ENCODE measurements around the gene HACD4. TPM values are rescaled to one million over a fixed set of nuclear protein-coding genes. Genes with fewer than 3 reads are reported as not detected.

The HACD4 gene
- total and polyA plus RNA-seq, 8 donors, result 0.09 to 1.7 (median 0.28) TPM

DNA sequence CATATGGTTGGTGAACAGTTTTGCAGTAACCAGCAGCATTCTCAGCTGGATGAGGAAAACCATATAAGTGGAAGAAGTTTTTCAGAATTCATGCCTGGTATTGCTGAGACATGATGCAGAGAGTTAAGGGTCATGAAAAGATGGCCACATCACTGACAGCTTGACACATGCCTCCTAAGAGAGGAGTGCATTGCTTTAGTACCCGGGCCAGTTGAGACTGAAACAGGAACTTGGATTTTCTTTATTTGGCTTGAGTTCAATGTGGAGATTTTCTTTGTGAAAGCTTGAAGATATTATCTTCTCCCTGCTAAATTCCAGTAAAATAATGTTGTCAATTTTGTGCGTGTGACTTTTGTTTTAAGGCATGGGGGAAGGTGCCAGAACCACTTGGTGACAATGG lies 35.8 kb downstream of the HACD4 start:
- Histone ChIP-seq H3K27ac (no peak overlapping the region), H3K4me3 (no peak overlapping the region), H3K9me3 (no peaks in the 10 kb centered on the region), H3K27me3 (no peaks in the 10 kb centered on the region), H3K36me3 (peaks cover 0 to 4% (median 2%) of the 10 kb centered on the region in 3 donors), H3K4me1 (no peaks in the 10 kb centered on the region)
- intact Hi-C loops (cut with DNase I), result no loop called here
- no peak for ATAC-seq
- TF ChIP-seq, protein P1, sequence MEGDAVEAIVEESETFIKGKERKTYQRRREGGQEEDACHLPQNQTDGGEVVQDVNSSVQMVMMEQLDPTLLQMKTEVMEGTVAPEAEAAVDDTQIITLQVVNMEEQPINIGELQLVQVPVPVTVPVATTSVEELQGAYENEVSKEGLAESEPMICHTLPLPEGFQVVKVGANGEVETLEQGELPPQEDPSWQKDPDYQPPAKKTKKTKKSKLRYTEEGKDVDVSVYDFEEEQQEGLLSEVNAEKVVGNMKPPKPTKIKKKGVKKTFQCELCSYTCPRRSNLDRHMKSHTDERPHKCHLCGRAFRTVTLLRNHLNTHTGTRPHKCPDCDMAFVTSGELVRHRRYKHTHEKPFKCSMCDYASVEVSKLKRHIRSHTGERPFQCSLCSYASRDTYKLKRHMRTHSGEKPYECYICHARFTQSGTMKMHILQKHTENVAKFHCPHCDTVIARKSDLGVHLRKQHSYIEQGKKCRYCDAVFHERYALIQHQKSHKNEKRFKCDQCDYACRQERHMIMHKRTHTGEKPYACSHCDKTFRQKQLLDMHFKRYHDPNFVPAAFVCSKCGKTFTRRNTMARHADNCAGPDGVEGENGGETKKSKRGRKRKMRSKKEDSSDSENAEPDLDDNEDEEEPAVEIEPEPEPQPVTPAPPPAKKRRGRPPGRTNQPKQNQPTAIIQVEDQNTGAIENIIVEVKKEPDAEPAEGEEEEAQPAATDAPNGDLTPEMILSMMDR (IDR thresholded peaks at IDR 0.05), result no peak
- DNase-seq, result no peak
- no peak for FAIRE-seq
- 88 to 91% methylated on average over 2 of the region's 2 CpGs for WGBS, 2 donors

DNA sequence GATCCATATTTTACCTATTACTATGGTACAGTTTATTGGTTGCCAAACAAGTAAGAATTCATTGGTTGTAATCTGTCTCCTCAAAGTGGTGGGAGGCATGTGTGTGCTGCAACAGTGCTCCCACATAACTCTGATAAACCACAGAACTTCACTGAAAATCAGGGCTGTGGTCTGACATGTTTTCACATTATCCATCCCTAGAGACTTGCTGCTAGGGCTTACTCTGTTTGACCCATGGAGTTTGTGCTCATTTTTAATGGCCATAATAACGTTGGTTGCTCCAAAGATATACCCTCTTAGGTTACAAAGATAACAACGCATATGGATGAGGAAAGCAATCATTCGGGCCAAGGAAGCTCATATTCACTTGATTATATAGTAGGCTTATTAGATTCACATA lies 37.0 kb downstream of the HACD4 start:
- Histone ChIP-seq H3K36me3 (peaks cover 0 to 11% (median 2%) of the 10 kb centered on the region in 3 donors), H3K4me3 (no peak overlapping the region), H3K27ac (no peak overlapping the region), H3K9me3 (no peaks in the 10 kb centered on the region), H3K27me3 (no peaks in the 10 kb centered on the region), H3K4me1 (no peaks in the 10 kb centered on the region)
- TF ChIP-seq, protein P1 (IDR thresholded peaks at IDR 0.05), result no peak
- FAIRE-seq (no peak), DNase-seq (no peak), ATAC-seq (no peak)
- intact Hi-C loops (cut with DNase I), result no loop called here
- WGBS, 2 donors, result 80 to 84% methylated on average over 3 of the region's 3 CpGs

DNA sequence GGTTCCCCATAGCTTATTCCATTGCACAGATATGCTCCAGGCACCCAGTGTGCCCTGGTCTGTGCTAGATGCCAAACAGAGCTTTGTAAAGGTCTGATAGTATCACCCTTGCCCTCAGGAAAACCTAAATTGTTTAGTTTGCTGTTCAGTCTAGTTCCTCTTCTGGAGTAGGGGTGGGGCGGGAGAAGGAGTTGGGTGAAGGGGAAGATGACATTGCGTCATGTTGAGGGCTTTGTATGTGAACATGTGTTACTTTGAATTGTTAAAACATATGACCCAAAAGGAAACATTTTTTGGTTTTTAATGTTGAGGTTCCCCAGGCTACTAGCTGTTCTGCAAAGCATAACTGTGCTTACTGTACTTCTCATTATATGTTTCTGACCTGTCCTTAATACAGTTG lies 40.6 kb downstream of the HACD4 start:
- no peak overlapping the region for H3K4me3 ChIP-seq
- peak in 1 of 6 donors; percentile 42 for DNase-seq
- peaks cover 0 to 19% (median 2%) of the 10 kb centered on the region in 3 donors for H3K36me3 ChIP-seq
- no peaks in the 10 kb centered on the region for H3K27me3 ChIP-seq
- no peaks in the 10 kb centered on the region for H3K9me3 ChIP-seq
- no peaks in the 10 kb centered on the region for H3K4me1 ChIP-seq
- TF ChIP-seq, protein P1 (IDR thresholded peaks at IDR 0.05), result no peak
- WGBS, 2 donors, result 96 to 97% methylated on average over 2 of the region's 2 CpGs
- intact Hi-C loops (cut with DNase I), result no loop called here
- peak in 2 of 4 donors; percentile 77 to 83 for ATAC-seq
- no peak for FAIRE-seq
- no peak overlapping the region for H3K27ac ChIP-seq

DNA sequence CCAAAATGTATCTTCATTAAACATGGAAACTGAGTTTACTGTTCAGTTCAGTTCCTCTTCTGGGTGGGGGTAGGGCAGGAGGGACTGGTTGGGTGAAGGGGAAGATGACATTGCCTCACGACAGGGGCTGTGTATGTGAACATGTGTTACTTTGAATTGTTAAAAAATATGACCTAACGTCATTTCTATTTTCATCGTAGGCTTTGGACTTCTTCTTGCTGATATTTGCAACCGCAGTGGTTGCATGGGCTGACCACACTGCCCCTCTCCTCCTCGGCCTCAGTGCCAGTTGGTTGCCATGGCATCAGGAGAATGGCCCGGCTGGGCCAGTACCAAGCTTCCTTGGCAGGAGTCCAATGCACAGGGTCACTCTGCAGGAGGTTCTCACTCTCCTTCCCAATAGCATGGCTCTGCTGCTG lies 41.5 kb downstream of the HACD4 start:
- Histone ChIP-seq H3K27me3 (no peaks in the 10 kb centered on the region), H3K36me3 (peaks cover 0 to 19% (median 2%) of the 10 kb centered on the region in 3 donors), H3K9me3 (no peaks in the 10 kb centered on the region), H3K27ac (no peak overlapping the region), H3K4me1 (no peaks in the 10 kb centered on the region), H3K4me3 (no peak overlapping the region)
- ATAC-seq, result peak in 3 of 4 donors; percentile 41 to 77 (median 75)
- TF ChIP-seq, protein P1 (IDR thresholded peaks at IDR 0.05), result no peak
- DNase-seq, result peak in 4 of 6 donors; percentile 6 to 62 (median 22)
- intact Hi-C loops (cut with DNase I), result no loop called here
- FAIRE-seq, result no peak
- 76 to 81% methylated on average over 6 of the region's 6 CpGs for WGBS, 2 donors

DNA sequence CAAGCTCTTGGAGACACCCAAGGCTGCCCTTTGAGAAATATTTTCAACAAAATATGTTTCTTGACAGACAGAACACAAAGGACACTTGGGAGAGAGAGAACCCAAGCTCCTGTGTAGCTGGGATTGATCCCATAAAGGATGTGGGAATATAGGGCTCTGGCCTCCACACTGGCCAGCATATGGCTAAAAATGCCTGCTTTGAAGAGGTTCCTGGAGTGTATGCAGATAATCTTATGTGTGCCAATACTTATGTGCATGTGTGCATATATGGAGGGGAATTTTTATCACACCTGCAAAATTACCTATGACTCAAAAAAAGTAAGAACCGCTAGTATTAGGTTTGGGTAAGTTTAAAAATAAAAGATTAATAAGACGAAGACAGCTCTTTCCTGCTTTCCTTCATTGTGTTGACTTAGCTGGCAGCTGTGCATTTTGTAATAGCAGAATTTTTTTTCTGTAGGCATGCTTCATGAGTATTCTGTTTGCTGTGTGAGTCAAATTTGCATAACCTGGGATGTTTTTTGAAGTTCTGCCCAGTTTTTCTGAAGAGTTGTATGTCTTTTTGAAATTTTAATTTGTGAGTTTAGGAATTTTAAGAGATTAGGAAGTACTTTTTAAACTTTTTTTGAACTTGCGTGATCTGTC lies 42.6 kb downstream of the HACD4 start:
- Histone ChIP-seq H3K27ac (no peak overlapping the region), H3K4me3 (no peak overlapping the region), H3K4me1 (no peaks in the 10 kb centered on the region), H3K36me3 (peaks cover 0 to 19% (median 2%) of the 10 kb centered on the region in 3 donors), H3K9me3 (no peaks in the 10 kb centered on the region), H3K27me3 (no peaks in the 10 kb centered on the region)
- intact Hi-C loops (cut with DNase I), result no loop called here
- 43 to 48% methylated on average over 3 of the region's 3 CpGs for WGBS, 2 donors
- DNase-seq (no peak), FAIRE-seq (no peak), ATAC-seq (peak in 1 of 4 donors; percentile 39)
- TF ChIP-seq, protein P1 (IDR thresholded peaks at IDR 0.05), result no peak
